HCT116 (cell line): ENCODE data around the gene OS9. TPM values are rescaled to one million over a fixed set of nuclear protein-coding genes. Genes with fewer than 3 reads are reported as not detected.

Experiments used
- ATAC-seq: fragments of 200-7000 bp; cut with Tn5 transposase; 2 replicates; pipeline ENCODE4 v1.9.1; 2020; ENCODE audit warnings: mild to moderate bottlenecking, moderate library complexity
- BruUV-seq: library from RNA; stranded (reverse); fragments of 400-500 nt; replicated peaks from 2 replicates; lab custom pipeline; 2021; lab: Mats Ljungman, UMichigan
- CTCF ChIA-PET: fragments of 300-600 bp; sonication (Branson Sonifier 250); formaldehyde crosslinking; loops from one replicate; lab custom pipeline; 2021; ENCODE audit warnings: antibody characterized with exemption; lab: Charles Lee
- POLR2A ChIA-PET: fragments of 300-600, 350-600 bp; sonication (Branson Sonifier 250); formaldehyde crosslinking; loops from one replicate; lab custom pipeline; 2021; ENCODE audit warnings: antibody characterized with exemption; lab: Charles Lee
- RAD21 ChIA-PET, 2 experiments: fragments of 300-600 bp; sonication (Branson Sonifier 250); formaldehyde crosslinking; loops; one replicate each; lab custom pipeline; 2023; ENCODE audit warnings: low total read pairs in 2 of 2; ENCODE audit not compliant: uncharacterized antibody in 2 of 2, unreplicated experiment in 2 of 2, low non-redundant PET in 1 of 2; lab: Charles Lee
- DNase-seq: peaks from one replicate; pipeline ENCODE4 v3.0.0-alpha.2; 2010; ENCODE audit warnings: low read depth, low spot score
- H2AFZ ChIP-seq: fragments of 200-600 bp; shearing (Covaris generic), sonication (generic); 2 replicates; pipeline ENCODE4 v1.6.1; 2017; ENCODE audit warnings: low read depth, mixed run types, mixed read lengths, antibody characterized with exemption, low read length; ENCODE audit not compliant: poor library complexity, severe bottlenecking
- H3K27ac ChIP-seq: 2 replicates; pipeline ENCODE4 v1.5.1; 2012; ENCODE audit warnings: low read depth, low read length
- H3K27me3 ChIP-seq: fragments of 200-600 bp; sonication (generic); 2 replicates; pipeline ENCODE4 v1.6.1; 2016; ENCODE audit warnings: mixed run types, low read length, mixed read lengths; ENCODE audit not compliant: insufficient read depth
- H3K36me3 ChIP-seq, 2 experiments: fragments of 200-500 bp in 1 of 2; fragments of 200-600 bp in 1 of 2; sonication (Bioruptor generic) in 1 of 2; sonication (generic) in 1 of 2; 2 replicates each; pipeline versions ENCODE4 v1.5.1 to v1.6.1; 2014 to 2016; ENCODE audit warnings: low read length in 2 of 2, inconsistent platforms in 1 of 2, mixed read lengths in 1 of 2, mixed run types in 1 of 2; ENCODE audit not compliant: insufficient read depth in 2 of 2, control insufficient read depth in 1 of 2
- H3K4me1 ChIP-seq, 2 experiments: fragments of 200-600 bp in 1 of 2; sonication (generic) in 1 of 2; 2 replicates each; pipeline versions ENCODE4 v1.5.1 to v1.6.1; 2012 to 2017; ENCODE audit warnings: low read length in 2 of 2, inconsistent platforms in 1 of 2, mild to moderate bottlenecking in 1 of 2, mixed read lengths in 1 of 2, mixed run types in 1 of 2, moderate library complexity in 1 of 2; ENCODE audit not compliant: insufficient read depth in 2 of 2, control insufficient read depth in 1 of 2
- H3K4me2 ChIP-seq: fragments of 200-600 bp; sonication (generic); 2 replicates; pipeline ENCODE4 v1.6.1; 2017; ENCODE audit warnings: mixed run types, low read length, mixed read lengths
- H3K4me3 ChIP-seq, 2 experiments: fragments of 200-600 bp in 1 of 2; sonication (generic) in 1 of 2; replicated peaks in 1 of 2; 2 replicates each; pipeline ENCODE4 v1.5.1; 2011 to 2016; ENCODE audit warnings: low read length in 2 of 2, control low read depth in 1 of 2, low read depth in 1 of 2, mild to moderate bottlenecking in 1 of 2, mixed read lengths in 1 of 2, mixed run types in 1 of 2
- H3K79me2 ChIP-seq: fragments of 200-600 bp; sonication (generic); 2 replicates; pipeline ENCODE4 v1.6.1; 2017; ENCODE audit warnings: mild to moderate bottlenecking, mixed run types, low read length, moderate library complexity, mixed read lengths; ENCODE audit not compliant: insufficient read depth
- H3K9ac ChIP-seq: fragments of 200-600 bp; sonication (generic); 2 replicates; pipeline ENCODE4 v1.6.1; 2016; ENCODE audit warnings: low read length, mixed read lengths
- H3K9me2 ChIP-seq: fragments of 200-600 bp; sonication (generic), shearing (Covaris generic); 2 replicates; pipeline ENCODE4 v1.6.1; 2017; ENCODE audit warnings: mixed run types, mild to moderate bottlenecking, moderate library complexity; ENCODE audit not compliant: insufficient read depth
- H3K9me3 ChIP-seq, 2 experiments: fragments of 200-500 bp in 1 of 2; fragments of 200-600 bp in 1 of 2; sonication (Bioruptor generic) in 1 of 2; sonication (generic) in 1 of 2; 2 replicates each; pipeline ENCODE4 v1.6.1; 2014 to 2017; ENCODE audit warnings: low read length in 2 of 2, mixed read lengths in 2 of 2, inconsistent platforms in 1 of 2, low read depth in 1 of 2, mild to moderate bottlenecking in 1 of 2, mixed run types in 1 of 2, moderate library complexity in 1 of 2; ENCODE audit not compliant: control insufficient read depth in 1 of 2, insufficient read depth in 1 of 2
- H4K20me1 ChIP-seq: fragments of 200-600 bp; sonication (generic), shearing (Covaris generic); 2 replicates; pipeline ENCODE4 v1.6.1; 2017; ENCODE audit warnings: mixed run types, mild to moderate bottlenecking, moderate library complexity; ENCODE audit not compliant: insufficient read depth
- EGR1 ChIP-seq: IDR thresholded peaks from 2 replicates; pipeline ENCODE4 v1.6.1; 2012; ENCODE audit warnings: low read depth
- EZH2phosphoT487 ChIP-seq: fragments of 200-600 bp; IDR thresholded peaks from 2 replicates; pipeline ENCODE4 v1.6.1; 2018; ENCODE audit warnings: antibody characterized with exemption, borderline replicate concordance
- JUND ChIP-seq: IDR thresholded peaks from 2 replicates; pipeline ENCODE4 v1.6.1; 2012
- POLR2A ChIP-seq: IDR thresholded peaks from 2 replicates; pipeline ENCODE4 v1.7.0; 2011; ENCODE audit warnings: borderline replicate concordance; ENCODE audit not compliant: insufficient read depth, insufficient read length; ENCODE audit errors: extremely low read depth
- RAD21 ChIP-seq: IDR thresholded peaks from 2 replicates; pipeline ENCODE4 v1.6.1; 2012; ENCODE audit warnings: low read depth, mild to moderate bottlenecking
- REST ChIP-seq: IDR thresholded peaks from 2 replicates; pipeline ENCODE4 v1.6.1; 2012; ENCODE audit warnings: low read depth
- SIN3A ChIP-seq: IDR thresholded peaks from 2 replicates; pipeline ENCODE4 v1.6.1; 2012; ENCODE audit warnings: low read depth
- TCF7L2 ChIP-seq: IDR thresholded peaks from 2 replicates; pipeline ENCODE4 v1.7.0; 2011; ENCODE audit warnings: borderline replicate concordance, inconsistent platforms; ENCODE audit not compliant: insufficient read depth, insufficient read length; ENCODE audit errors: extremely low read depth
- YY1 ChIP-seq: IDR thresholded peaks from 2 replicates; pipeline ENCODE4 v1.6.1; 2011; ENCODE audit warnings: low read length, low read depth, moderate library complexity, mild to moderate bottlenecking; ENCODE audit not compliant: insufficient replicate concordance; ENCODE audit errors: extremely low read depth
- ZFX ChIP-seq: fragments of 450-650 bp; IDR thresholded peaks from 2 replicates; pipeline ENCODE4 v1.6.1; 2017
- ZNF274 ChIP-seq: fragments of 200-500 bp; sonication (Bioruptor generic); IDR thresholded peaks from 2 replicates; pipeline ENCODE4 v1.6.1; 2014; ENCODE audit warnings: mild to moderate bottlenecking, low read depth, low read length, inconsistent platforms
- intact Hi-C: fragments of 100-400 bp; cut with micrococcal nuclease; formaldehyde crosslinking; loops from 2 replicates; pipeline ENCODE4 v1.10.0; 2022
- total RNA-seq: library from RNA; stranded (reverse); gene quantifications from one replicate; pipeline ENCODE4 v1.2.1, GENCODE V29; 2021; ENCODE audit not compliant: unreplicated experiment
- TF ChIP-seq, protein P1 (sequence below), 3 experiments: fragments of 200-600 bp in 1 of 3; sonication (generic) in 1 of 3; IDR thresholded peaks in 2 of 3; conservative IDR thresholded peaks in 1 of 3; 2 replicates each; pipeline ENCODE4 v1.5.1; 2012 to 2017; ENCODE audit warnings: low read depth in 2 of 3, low read length in 2 of 3, antibody characterized with exemption in 1 of 3, borderline replicate concordance in 1 of 3, control low read depth in 1 of 3, mild to moderate bottlenecking in 1 of 3, mixed read lengths in 1 of 3, mixed run types in 1 of 3, moderate library complexity in 1 of 3; ENCODE audit not compliant: insufficient read depth in 1 of 3
- TF ChIP-seq, protein P2 (sequence below): IDR thresholded peaks from 2 replicates; pipeline ENCODE4 v1.6.1; 2012
- TF ChIP-seq, protein P3 (sequence below): IDR thresholded peaks from 2 replicates; pipeline ENCODE4 v1.6.1; 2011; ENCODE audit warnings: mild to moderate bottlenecking, low read length, moderate library complexity; ENCODE audit not compliant: insufficient replicate concordance; ENCODE audit errors: extremely low read depth

OS9 gene
- total RNA-seq, 1 experiment from 2014 or later: 98.4 TPM

DNA sequence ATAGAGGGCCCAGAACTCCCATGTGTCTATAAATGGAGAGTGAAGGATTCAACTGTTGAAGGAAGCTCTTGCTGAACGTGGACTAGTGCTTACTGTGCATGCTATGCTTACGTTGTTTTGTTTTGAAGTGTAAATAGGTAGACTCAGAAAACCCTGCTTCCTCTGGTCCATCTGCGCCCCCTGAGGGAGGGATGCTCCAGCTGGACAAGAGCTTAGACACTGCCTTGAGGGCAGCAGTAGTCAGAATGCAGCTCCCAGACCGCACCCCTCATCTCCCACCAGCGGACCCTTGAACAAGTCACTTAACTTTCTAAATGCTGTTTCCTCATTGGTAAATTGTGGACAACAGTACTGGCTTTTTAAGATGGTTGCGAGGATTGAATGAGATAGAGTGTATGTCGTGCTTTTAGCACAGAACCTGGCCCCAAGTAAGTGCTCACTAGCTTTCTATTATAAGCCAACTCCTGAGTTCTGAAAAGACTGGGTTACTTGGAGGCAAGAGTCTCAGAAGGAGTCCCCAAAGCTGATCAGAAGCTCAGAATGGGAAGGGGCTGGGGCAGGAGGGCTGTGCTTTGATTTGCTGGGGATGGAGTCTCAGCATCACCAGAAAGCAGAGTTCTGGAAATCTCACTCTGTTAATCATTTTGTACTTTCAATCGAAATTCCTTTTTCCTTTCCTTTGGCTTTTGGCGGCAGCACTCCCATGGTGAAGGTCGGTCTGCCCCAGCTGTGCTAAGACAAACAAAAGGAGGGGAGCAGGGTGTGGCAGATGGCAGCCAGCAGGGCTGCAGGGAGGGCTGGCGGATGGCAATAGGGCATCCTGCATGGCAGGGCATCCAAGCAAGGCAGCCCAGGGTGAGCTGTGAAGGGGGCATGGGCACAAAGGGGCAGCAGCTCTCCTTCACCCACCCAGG is 29.0 kb downstream of the OS9 start:
- ATAC-seq (no peak), DNase-seq (no peak)
- no peaks in the 10 kb centered on the region for H3K79me2 ChIP-seq
- H3K27me3 ChIP-seq: no peaks in the 10 kb centered on the region
- peaks cover 7 to 18% of the 10 kb centered on the region in 2 experiments; a peak in 3 of 4 replicates for H3K4me1 ChIP-seq
- H3K36me3 ChIP-seq: peaks cover 5 to 8% of the 10 kb centered on the region in 2 experiments; a peak in 3 of 4 replicates
- CTCF ChIA-PET: no interaction called here
- no peak overlapping the region for H3K27ac ChIP-seq
- H3K4me3 ChIP-seq: no peak overlapping the region
- POLR2A ChIA-PET: interaction anchor here (0.6 kb wide), 1 partner anchor 373 kb away, joined by 3 read pairs; no protein-coding TSS in a partner anchor
- H3K9me2 ChIP-seq: no peaks in the 10 kb centered on the region
- no peak overlapping the region for H2AFZ ChIP-seq
- RAD21 ChIA-PET: no interaction called here
- no TSS peak for BruUV-seq
- TF ChIP-seq ZFX (no peak), ZNF274 (no peak), JUND (no peak), YY1 (no peak), EZH2phosphoT487 (no peak), POLR2A (no peak), RAD21 (no peak), SIN3A (no peak), TCF7L2 (no peak), EGR1 (no peak), REST (no peak)
- TF ChIP-seq, protein P1, sequence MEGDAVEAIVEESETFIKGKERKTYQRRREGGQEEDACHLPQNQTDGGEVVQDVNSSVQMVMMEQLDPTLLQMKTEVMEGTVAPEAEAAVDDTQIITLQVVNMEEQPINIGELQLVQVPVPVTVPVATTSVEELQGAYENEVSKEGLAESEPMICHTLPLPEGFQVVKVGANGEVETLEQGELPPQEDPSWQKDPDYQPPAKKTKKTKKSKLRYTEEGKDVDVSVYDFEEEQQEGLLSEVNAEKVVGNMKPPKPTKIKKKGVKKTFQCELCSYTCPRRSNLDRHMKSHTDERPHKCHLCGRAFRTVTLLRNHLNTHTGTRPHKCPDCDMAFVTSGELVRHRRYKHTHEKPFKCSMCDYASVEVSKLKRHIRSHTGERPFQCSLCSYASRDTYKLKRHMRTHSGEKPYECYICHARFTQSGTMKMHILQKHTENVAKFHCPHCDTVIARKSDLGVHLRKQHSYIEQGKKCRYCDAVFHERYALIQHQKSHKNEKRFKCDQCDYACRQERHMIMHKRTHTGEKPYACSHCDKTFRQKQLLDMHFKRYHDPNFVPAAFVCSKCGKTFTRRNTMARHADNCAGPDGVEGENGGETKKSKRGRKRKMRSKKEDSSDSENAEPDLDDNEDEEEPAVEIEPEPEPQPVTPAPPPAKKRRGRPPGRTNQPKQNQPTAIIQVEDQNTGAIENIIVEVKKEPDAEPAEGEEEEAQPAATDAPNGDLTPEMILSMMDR (IDR thresholded peaks at IDR 0.05 in 2 of 3, conservative IDR thresholded peaks at IDR 0.05 in 1 of 3; ENCODE audit: borderline replicate concordance in 1 of 3, insufficient read depth in 1 of 3, low read depth in 2 of 3, low read length in 2 of 3): no peak
- TF ChIP-seq, protein P2, sequence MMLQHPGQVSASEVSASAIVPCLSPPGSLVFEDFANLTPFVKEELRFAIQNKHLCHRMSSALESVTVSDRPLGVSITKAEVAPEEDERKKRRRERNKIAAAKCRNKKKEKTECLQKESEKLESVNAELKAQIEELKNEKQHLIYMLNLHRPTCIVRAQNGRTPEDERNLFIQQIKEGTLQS: no peak
- TF ChIP-seq, protein P3, sequence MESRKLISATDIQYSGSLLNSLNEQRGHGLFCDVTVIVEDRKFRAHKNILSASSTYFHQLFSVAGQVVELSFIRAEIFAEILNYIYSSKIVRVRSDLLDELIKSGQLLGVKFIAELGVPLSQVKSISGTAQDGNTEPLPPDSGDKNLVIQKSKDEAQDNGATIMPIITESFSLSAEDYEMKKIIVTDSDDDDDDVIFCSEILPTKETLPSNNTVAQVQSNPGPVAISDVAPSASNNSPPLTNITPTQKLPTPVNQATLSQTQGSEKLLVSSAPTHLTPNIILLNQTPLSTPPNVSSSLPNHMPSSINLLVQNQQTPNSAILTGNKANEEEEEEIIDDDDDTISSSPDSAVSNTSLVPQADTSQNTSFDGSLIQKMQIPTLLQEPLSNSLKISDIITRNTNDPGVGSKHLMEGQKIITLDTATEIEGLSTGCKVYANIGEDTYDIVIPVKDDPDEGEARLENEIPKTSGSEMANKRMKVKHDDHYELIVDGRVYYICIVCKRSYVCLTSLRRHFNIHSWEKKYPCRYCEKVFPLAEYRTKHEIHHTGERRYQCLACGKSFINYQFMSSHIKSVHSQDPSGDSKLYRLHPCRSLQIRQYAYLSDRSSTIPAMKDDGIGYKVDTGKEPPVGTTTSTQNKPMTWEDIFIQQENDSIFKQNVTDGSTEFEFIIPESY: no peak
- intact Hi-C loops: no loop called here
- no peak overlapping the region for H3K9ac ChIP-seq
- H4K20me1 ChIP-seq: no peaks in the 10 kb centered on the region
- no peak overlapping the region for H3K4me2 ChIP-seq
- no peaks in the 10 kb centered on the region for H3K9me3 ChIP-seq
